GM12878 (cell line): ENCODE measurements around the gene SEZ6L2. TPM values are rescaled to one million over a fixed set of nuclear protein-coding genes. Genes with fewer than 3 reads are reported as not detected.

ENCODE experiments used
- ATAC-seq: fragments of 200-7000 bp; cut with Tn5 transposase; 3 replicates; pipeline ENCODE4 v1.9.1; 2020; ENCODE audit warnings: mild to moderate bottlenecking, moderate library complexity
- Bru-seq: library from RNA; stranded (reverse); fragments of 400-500 nt; gene quantifications from one replicate; lab custom pipeline; 2021; lab: Mats Ljungman, UMichigan
- BruChase-seq, 2 experiments: library from RNA; stranded (reverse); fragments of 400-500 nt; gene quantifications; one replicate each; lab custom pipeline; 2021; lab: Mats Ljungman, UMichigan
- BruUV-seq: library from RNA; stranded (reverse); fragments of 400-500 nt; replicated peaks from 2 replicates; lab custom pipeline; 2021; lab: Mats Ljungman, UMichigan
- CTCF ChIA-PET: fragments of 300-600 bp; sonication (Branson Sonifier 250); formaldehyde crosslinking; extraction: SDS; loops from one replicate; lab custom pipeline; 2021; ENCODE audit warnings: inconsistent platforms; lab: Yijun Ruan, JAX
- POLR2A ChIA-PET: fragments of 350-600 bp; formaldehyde crosslinking; extraction: SDS; loops from one replicate; lab custom pipeline; 2021; ENCODE audit warnings: inconsistent platforms; lab: Charles Lee
- RAD21 ChIA-PET: fragments of 300-600 bp; sonication (Branson Sonifier 250); formaldehyde crosslinking; loops from one replicate; lab custom pipeline; 2023; ENCODE audit warnings: antibody characterized with exemption; ENCODE audit not compliant: unreplicated experiment; lab: Charles Lee
- SMC1A ChIA-PET: fragments of 300-600 bp; sonication (Branson Sonifier 250); formaldehyde crosslinking; loops from one replicate; lab custom pipeline; 2023; ENCODE audit not compliant: unreplicated experiment, uncharacterized antibody; lab: Charles Lee
- DNase-seq: peaks from one replicate; pipeline ENCODE4 v3.0.0-alpha.2; 2011; ENCODE audit warnings: low read depth, low spot score
- FAIRE-seq: peaks from 3 replicates; lab custom pipeline; 2011; peaks lifted over from hg19 to GRCh38; lab: Jason Lieb, UNC
- H2AFZ ChIP-seq: 2 replicates; pipeline ENCODE4 v1.6.0; 2011; ENCODE audit warnings: low read depth, low read length, control low read depth; ENCODE audit not compliant: control insufficient read depth
- H3K27ac ChIP-seq: 2 replicates; pipeline ENCODE4 v1.5.1; 2011; ENCODE audit warnings: control low read depth; ENCODE audit not compliant: control insufficient read depth, insufficient read depth
- H3K27me3 ChIP-seq, 2 experiments: replicated peaks in 1 of 2; 2 replicates each; pipeline versions ENCODE4 v1.6.0 to v1.6.1; 2011; ENCODE audit warnings: low read length in 1 of 2; ENCODE audit not compliant: control insufficient read depth in 2 of 2, insufficient read depth in 2 of 2
- H3K36me3 ChIP-seq, 2 experiments: 2 replicates each; pipeline ENCODE4 v1.5.1; 2011; ENCODE audit warnings: low read length in 1 of 2; ENCODE audit not compliant: control insufficient read depth in 2 of 2, insufficient read depth in 2 of 2
- H3K4me1 ChIP-seq: 2 replicates; pipeline ENCODE4 v1.6.1; 2011; ENCODE audit warnings: mild to moderate bottlenecking, low read length, moderate library complexity, mixed read lengths; ENCODE audit not compliant: control insufficient read depth, insufficient read depth
- H3K4me2 ChIP-seq: 2 replicates; pipeline ENCODE4 v1.6.0; 2011; ENCODE audit warnings: control low read depth; ENCODE audit not compliant: control insufficient read depth, insufficient read depth
- H3K4me3 ChIP-seq: fragments of 200-600 bp; sonication (generic); 2 replicates; pipeline ENCODE4 v1.5.1; 2016
- H3K79me2 ChIP-seq: 2 replicates; pipeline ENCODE4 v1.6.0; 2011; ENCODE audit warnings: low read length; ENCODE audit not compliant: control insufficient read depth, insufficient read depth
- H3K9ac ChIP-seq: 2 replicates; pipeline ENCODE4 v1.8.0; 2011; ENCODE audit warnings: low read length, control low read depth, mixed read lengths; ENCODE audit not compliant: control insufficient read depth, insufficient read depth
- H3K9me3 ChIP-seq: replicated peaks from 3 replicates; pipeline ENCODE4 v1.5.1; 2011; ENCODE audit warnings: mild to moderate bottlenecking, low read length; ENCODE audit not compliant: control insufficient read depth, insufficient read depth
- H4K20me1 ChIP-seq: 2 replicates; pipeline ENCODE4 v1.6.0; 2011; ENCODE audit not compliant: control insufficient read depth, insufficient read depth
- CREB1 ChIP-seq: IDR thresholded peaks from 2 replicates; pipeline ENCODE4 v1.6.1; 2012; ENCODE audit warnings: low read depth, mild to moderate bottlenecking, inconsistent platforms
- GATAD2B ChIP-seq: fragments of 450-650 bp; conservative IDR thresholded peaks from 2 replicates; pipeline ENCODE4 v1.6.1; 2017; ENCODE audit warnings: low read depth, mild to moderate bottlenecking, moderate library complexity
- MEF2A ChIP-seq: IDR thresholded peaks from 2 replicates; pipeline ENCODE4 v1.6.1; 2011; ENCODE audit warnings: low read depth, mild to moderate bottlenecking, low read length, moderate library complexity; ENCODE audit not compliant: insufficient read depth
- MXI1 ChIP-seq: fragments of 150-350 bp; IDR thresholded peaks from 2 replicates; pipeline ENCODE4 v1.6.1; 2011; ENCODE audit warnings: low read depth, mild to moderate bottlenecking, inconsistent platforms, low read length, improper control_type of control experiment
- RCOR1 ChIP-seq: conservative IDR thresholded peaks from 2 replicates; pipeline ENCODE4 v1.6.1; 2012; ENCODE audit warnings: low read depth, low read length, improper control_type of control experiment
- SUPT20H ChIP-seq: IDR thresholded peaks from 2 replicates; pipeline ENCODE4 v1.6.1; 2011; ENCODE audit warnings: low read depth, mild to moderate bottlenecking, low read length, moderate library complexity, borderline replicate concordance; ENCODE audit not compliant: control insufficient read depth
- WGBS: methylation state at CpG from one replicate; pipeline ENCODE4 v1.1.6; 2016; ENCODE audit warnings: low lambda C conversion rate; ENCODE audit not compliant: insufficient replicate concordance, insufficient coverage; ENCODE audit errors: missing lambda C conversion rate; 5-methylcytosine and 5-hydroxymethylcytosine counted together
- in situ Hi-C: fragments of 300-500 bp; cut with MboI; formaldehyde crosslinking; loops from 9 replicates; pipeline ENCODE4 v1.14.3; 2018; ENCODE audit warnings: mixed read lengths
- intact Hi-C: fragments of 100-400 bp; cut with micrococcal nuclease; formaldehyde crosslinking; loops from one replicate; pipeline ENCODE4 v1.14.2; 2022; ENCODE audit not compliant: unreplicated experiment
- long read RNA-seq, 2 experiments: library from polyadenylated mRNA; unstranded; transcript quantifications; one replicate each; pipeline ENCODE4 v2.0.0, GENCODE V29; 2019 to 2020
- polyA minus RNA-seq, 3 experiments: library from RNA; depleted of rRNA, polyadenylated mRNA; stranded (reverse); fragments of >200 nt; gene quantifications; 2 replicates each; pipeline ENCODE4 v1.2.3, GENCODE V29; 2011
- polyA plus RNA-seq, 11 experiments: library from polyadenylated mRNA; depleted of rRNA in 4 of 11; unstranded in 6 of 11; stranded (reverse) in 5 of 11; fragments of >200 nt; fragmentation: Nextera tagmentation in 4 of 11; fragmentation: Illumina TruSeq in 1 of 11; extraction: Ambion mirVana in 4 of 11; extraction: Trizol in 1 of 11; gene quantifications; 1 replicate in 1 of 11; 2 replicates in 10 of 11; pipeline versions ENCODE4 v1.2.1 to v1.2.3, GENCODE V29; 2011 to 2016; ENCODE audit warnings: inconsistent platforms in 2 of 11, missing spikeins in 2 of 11, low read depth in 1 of 11
- total RNA-seq, 4 experiments: library from RNA; depleted of rRNA in 3 of 4; stranded (reverse); fragments of >200 nt in 3 of 4; fragmentation: Illumina TruSeq in 1 of 4; extraction: Trizol in 1 of 4; gene quantifications; 2 replicates each; pipeline versions ENCODE4 v1.2.1 to v1.2.3, GENCODE V29; 2013 to 2021
- TF ChIP-seq, protein P1 (sequence below): IDR thresholded peaks from 2 replicates; pipeline ENCODE4 v1.6.1; 2012; ENCODE audit warnings: mild to moderate bottlenecking, low read depth, low read length

SEZ6L2 gene
- total RNA-seq (2013; cell fraction: nucleolus; rRNA removed), result not detected in 2 replicates
- total RNA-seq (2014; rRNA removed), result 0.06 TPM in 1 of 2 replicates, not detected in the other
- total RNA-seq (2014; rRNA removed; fragmentation: Illumina TruSeq; extraction: Trizol), result not detected in 2 replicates
- 0.37 and 0.49 TPM in 2 replicates for total RNA-seq (2021)
- polyA plus RNA-seq (2011; ENCODE audit: low read depth), result not detected
- not detected in 2 replicates for polyA plus RNA-seq (2011; rRNA removed)
- not detected in 2 replicates for polyA plus RNA-seq (2011; cell fraction: cytosol; rRNA removed)
- polyA plus RNA-seq (2011; cell fraction: nucleus; rRNA removed), result not detected in 2 replicates
- not detected in 2 replicates for polyA plus RNA-seq (2012)
- not detected in 2 replicates for polyA plus RNA-seq (2014; fragmentation: Illumina TruSeq; extraction: Trizol)
- polyA plus RNA-seq (2014; fragmentation: Nextera tagmentation; extraction: Ambion mirVana), result not detected
- polyA plus RNA-seq (2014; rRNA removed), result not detected in 2 replicates
- polyA plus RNA-seq (2016; fragmentation: Nextera tagmentation; extraction: Ambion mirVana), result not detected
- polyA minus RNA-seq (2011; rRNA and poly(A)+ RNA removed), result not detected in 2 replicates
- 0.83 and 1.2 TPM in 2 replicates for polyA minus RNA-seq (2011; cell fraction: cytosol; rRNA and poly(A)+ RNA removed)
- polyA minus RNA-seq (2011; cell fraction: nucleus; rRNA and poly(A)+ RNA removed), result not detected in 2 replicates
- Bru-seq, nascent RNA, result percentile 3 among the genes with signal in this experiment
- BruChase-seq, experiment 1, labeled RNA remaining after a 6-hour chase, result percentile 7 among the genes with signal in this experiment
- BruChase-seq, experiment 2, labeled RNA remaining after a 2-hour chase, result percentile 15 among the genes with signal in this experiment
- long read RNA-seq, experiment 1, result 0 reads
- long read RNA-seq, experiment 2, result 0 reads

DNA sequence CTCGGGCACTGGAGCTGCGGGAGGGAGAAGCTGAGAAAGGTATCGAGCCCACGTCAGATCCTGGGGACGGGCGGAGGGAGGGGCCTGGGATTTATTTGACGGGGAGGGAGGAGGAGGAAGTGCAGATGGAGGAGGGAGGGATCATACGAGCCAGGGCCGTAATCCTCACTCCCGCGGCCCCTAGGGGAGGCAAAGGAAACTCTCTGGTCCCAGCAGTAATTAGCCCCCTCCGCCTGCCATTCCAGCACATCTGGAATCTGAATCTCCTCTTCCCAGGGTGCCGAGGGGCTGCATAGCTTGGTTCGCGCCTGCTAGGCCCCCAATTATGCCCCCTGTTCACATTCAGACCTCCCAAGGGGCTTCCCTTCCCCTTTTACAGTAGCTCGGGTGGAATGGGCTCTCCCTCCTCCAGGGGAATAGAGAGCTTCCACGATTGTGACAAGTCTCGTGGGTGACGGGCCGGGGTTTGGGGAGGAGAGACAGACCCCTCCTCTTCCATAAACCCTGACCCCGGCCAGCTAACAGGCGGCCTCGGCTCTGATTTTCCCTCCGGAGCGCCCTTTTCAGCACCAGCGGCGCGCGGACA lies at the start of gene SEZ6L2:
SEZ6L2 (minus strand) TSS at position 35 of the 586 bp plus-strand sequence. CDS start 531 bp downstream, outside the sequence.
- POLR2A ChIA-PET, result interaction anchor here (0.5 to 1.2 kb wide), 2 partner anchors 17 to 153 kb away, joined by 3 read pairs; no protein-coding TSS in a partner anchor
- Histone ChIP-seq H3K4me1 (peaks cover 3% of the 10 kb centered on the region; the same call in 1 of the 2 replicates), H2AFZ (peak within 1 kb of the TSS; percentile 80), H3K27me3 (no peaks in the 10 kb centered on the region; a peak in 1 of 4 replicates), H3K36me3 (no peaks in the 10 kb centered on the region), H3K4me2 (peak within 1 kb of the TSS; percentile 90), H3K27ac (no peak within 1 kb of the TSS), H4K20me1 (no peaks in the 10 kb centered on the region), H3K4me3 (peak within 1 kb of the TSS; percentile 83), H3K9me3 (no peaks in the 10 kb centered on the region), H3K79me2 (no peaks in the 10 kb centered on the region), H3K9ac (no peak within 1 kb of the TSS)
- intact Hi-C loops, result loop anchor here (10.0 kb wide), 1 partner anchor 125 kb away; the partner anchor contains the start of gene C16orf92
- FAIRE-seq, result no peak
- TF ChIP-seq, protein P1, sequence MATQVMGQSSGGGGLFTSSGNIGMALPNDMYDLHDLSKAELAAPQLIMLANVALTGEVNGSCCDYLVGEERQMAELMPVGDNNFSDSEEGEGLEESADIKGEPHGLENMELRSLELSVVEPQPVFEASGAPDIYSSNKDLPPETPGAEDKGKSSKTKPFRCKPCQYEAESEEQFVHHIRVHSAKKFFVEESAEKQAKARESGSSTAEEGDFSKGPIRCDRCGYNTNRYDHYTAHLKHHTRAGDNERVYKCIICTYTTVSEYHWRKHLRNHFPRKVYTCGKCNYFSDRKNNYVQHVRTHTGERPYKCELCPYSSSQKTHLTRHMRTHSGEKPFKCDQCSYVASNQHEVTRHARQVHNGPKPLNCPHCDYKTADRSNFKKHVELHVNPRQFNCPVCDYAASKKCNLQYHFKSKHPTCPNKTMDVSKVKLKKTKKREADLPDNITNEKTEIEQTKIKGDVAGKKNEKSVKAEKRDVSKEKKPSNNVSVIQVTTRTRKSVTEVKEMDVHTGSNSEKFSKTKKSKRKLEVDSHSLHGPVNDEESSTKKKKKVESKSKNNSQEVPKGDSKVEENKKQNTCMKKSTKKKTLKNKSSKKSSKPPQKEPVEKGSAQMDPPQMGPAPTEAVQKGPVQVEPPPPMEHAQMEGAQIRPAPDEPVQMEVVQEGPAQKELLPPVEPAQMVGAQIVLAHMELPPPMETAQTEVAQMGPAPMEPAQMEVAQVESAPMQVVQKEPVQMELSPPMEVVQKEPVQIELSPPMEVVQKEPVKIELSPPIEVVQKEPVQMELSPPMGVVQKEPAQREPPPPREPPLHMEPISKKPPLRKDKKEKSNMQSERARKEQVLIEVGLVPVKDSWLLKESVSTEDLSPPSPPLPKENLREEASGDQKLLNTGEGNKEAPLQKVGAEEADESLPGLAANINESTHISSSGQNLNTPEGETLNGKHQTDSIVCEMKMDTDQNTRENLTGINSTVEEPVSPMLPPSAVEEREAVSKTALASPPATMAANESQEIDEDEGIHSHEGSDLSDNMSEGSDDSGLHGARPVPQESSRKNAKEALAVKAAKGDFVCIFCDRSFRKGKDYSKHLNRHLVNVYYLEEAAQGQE, result peak; percentile 99; the same call in 1 of the 2 replicates
- TF ChIP-seq MEF2A (no peak), MXI1 (no peak), CREB1 (0 out of 2 replicates have a peak, but pooled peaks have one; percentile 4), RCOR1 (peak; percentile 94; the same call in 1 of the 2 replicates), GATAD2B (peak; percentile 33; the same call in 1 of the 2 replicates), SUPT20H (no peak)
- ATAC-seq, result no peak
- RAD21 ChIA-PET, result interaction anchor here (1.6 kb wide), 1 partner anchor 133 kb away, joined by 5 read pairs; no protein-coding TSS in a partner anchor
- no TSS peak for BruUV-seq
- 8% methylated on average over 22 of the region's 29 CpGs for WGBS
- CTCF ChIA-PET, result interaction anchor here (1.1 to 1.3 kb wide), 2 partner anchors 132 to 155 kb away, joined by 3 read pairs; partner anchors contain the start of gene TLCD3B
- SMC1A ChIA-PET, result interaction anchor here (0.8 kb wide), 2 partner anchors 16 to 63 kb away, joined by 3 to 4 read pairs; partner anchors contain the start of gene TMEM219
- in situ Hi-C loops, result no loop called here
- no peak for DNase-seq
